Stimulated activated naive CD8-positive, alpha-beta T cell treated with anti-CD3 and anti-CD28 coated beads, Interleukin-15, amount 100 ng/mL, for 72 hours (primary cell): Measurements from ENCODE around the gene SLC19A1.

ENCODE experiments used
- ATAC-seq: fragments of 150-1000 bp; cut with Tn5 transposase; 2 replicates; pipeline ENCODE4 v1.10.0; 2021; ENCODE audit warnings: mild to moderate bottlenecking, moderate library complexity
- DNase-seq, 2 donors: peaks; one replicate each; pipeline ENCODE4 v3.0.0; 2021 to 2022
- H3K27ac Mint-ChIP-seq, 2 donors: one replicate each; pipeline ENCODE4 v1.8.0; 2022; ENCODE audit warnings: mild to moderate bottlenecking in 2 of 2, mixed read lengths in 2 of 2, moderate library complexity in 2 of 2
- H3K27me3 Mint-ChIP-seq: one replicate; pipeline ENCODE4 v1.8.0; 2022; ENCODE audit warnings: mixed read lengths
- H3K4me1 Mint-ChIP-seq: one replicate; pipeline ENCODE4 v1.8.0; 2022; ENCODE audit warnings: mild to moderate bottlenecking, mixed read lengths
- H3K4me3 Mint-ChIP-seq, 2 donors: one replicate each; pipeline ENCODE4 v1.8.0; 2022; ENCODE audit warnings: mild to moderate bottlenecking in 2 of 2, mixed read lengths in 2 of 2, moderate library complexity in 1 of 2
- H3K9me3 Mint-ChIP-seq, 2 donors: one replicate each; pipeline ENCODE4 v1.8.0; 2022; ENCODE audit warnings: mixed read lengths in 2 of 2

SLC19A1 gene

GRCh38 chr21:45449658-45450422 is 92.4 kb downstream of the SLC19A1 start:
- H3K27me3 Mint-ChIP-seq, result peaks cover 29% of the 10 kb centered on the region
- ATAC-seq (no peak), DNase-seq (no peak)

GRCh38 chr21:45448810-45449657 is 93.2 kb downstream of the SLC19A1 start:
- Mint-ChIP-seq H3K4me1 (peaks cover 6% of the 10 kb centered on the region), H3K27me3 (peaks cover 38% of the 10 kb centered on the region), H3K4me3 (no peak overlapping the region), H3K9me3 (no peaks in the 10 kb centered on the region), H3K27ac (no peak overlapping the region)
- no peak for ATAC-seq
- no peak for DNase-seq

More at GRCh38 chr21:45449658-45450422, 92.4 kb downstream of the SLC19A1 start:
- Mint-ChIP-seq H3K4me3 (no peak overlapping the region), H3K9me3 (no peaks in the 10 kb centered on the region), H3K4me1 (peaks cover 6% of the 10 kb centered on the region), H3K27ac (no peak overlapping the region)

- DNase-seq (no peak), ATAC-seq (no peak)
- peaks cover 41% of the 10 kb centered on the region for H3K27me3 Mint-ChIP-seq
- no peak overlapping the region for H3K27ac Mint-ChIP-seq
- H3K4me1 Mint-ChIP-seq, result peaks cover 6% of the 10 kb centered on the region
- H3K9me3 Mint-ChIP-seq, result no peaks in the 10 kb centered on the region
- H3K4me3 Mint-ChIP-seq, result no peak overlapping the region
Observed at GRCh38 chr21:45448283-45448809, 93.9 kb downstream of the SLC19A1 start.
